ENCODE results near the gene FRMD4A. TPM values are rescaled to one million over a fixed set of nuclear protein-coding genes. Genes with fewer than 3 reads are reported as not detected.

FRMD4A gene
- total and polyA plus RNA-seq, 10 of the 15 experiments (the other 5 are each of a cell fraction or from before 2014, with no cell fraction given): 17.8 to 75.2 (median 39.1) TPM

DNA sequence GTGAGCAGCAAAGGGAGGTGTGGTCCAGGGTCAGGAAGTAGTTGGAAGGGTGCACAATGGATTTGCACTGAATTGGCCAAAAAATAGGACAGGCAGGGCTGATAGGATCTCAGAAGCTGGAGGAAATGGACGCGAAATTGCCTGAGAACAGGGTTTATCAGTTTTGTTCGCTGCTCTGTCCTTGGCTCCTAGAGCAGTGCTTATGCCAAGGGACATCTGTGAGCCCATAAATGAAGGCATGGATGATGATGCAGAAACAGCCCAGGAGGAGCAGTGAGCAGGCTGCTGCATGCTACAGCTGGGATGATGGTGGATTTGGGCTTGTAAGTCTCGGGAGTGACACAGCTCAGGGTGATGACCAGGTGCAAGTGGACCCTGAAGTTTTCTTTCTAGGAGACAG, 539.2 kb downstream of the FRMD4A start (continued):
- TF ChIP-seq, protein P1, sequence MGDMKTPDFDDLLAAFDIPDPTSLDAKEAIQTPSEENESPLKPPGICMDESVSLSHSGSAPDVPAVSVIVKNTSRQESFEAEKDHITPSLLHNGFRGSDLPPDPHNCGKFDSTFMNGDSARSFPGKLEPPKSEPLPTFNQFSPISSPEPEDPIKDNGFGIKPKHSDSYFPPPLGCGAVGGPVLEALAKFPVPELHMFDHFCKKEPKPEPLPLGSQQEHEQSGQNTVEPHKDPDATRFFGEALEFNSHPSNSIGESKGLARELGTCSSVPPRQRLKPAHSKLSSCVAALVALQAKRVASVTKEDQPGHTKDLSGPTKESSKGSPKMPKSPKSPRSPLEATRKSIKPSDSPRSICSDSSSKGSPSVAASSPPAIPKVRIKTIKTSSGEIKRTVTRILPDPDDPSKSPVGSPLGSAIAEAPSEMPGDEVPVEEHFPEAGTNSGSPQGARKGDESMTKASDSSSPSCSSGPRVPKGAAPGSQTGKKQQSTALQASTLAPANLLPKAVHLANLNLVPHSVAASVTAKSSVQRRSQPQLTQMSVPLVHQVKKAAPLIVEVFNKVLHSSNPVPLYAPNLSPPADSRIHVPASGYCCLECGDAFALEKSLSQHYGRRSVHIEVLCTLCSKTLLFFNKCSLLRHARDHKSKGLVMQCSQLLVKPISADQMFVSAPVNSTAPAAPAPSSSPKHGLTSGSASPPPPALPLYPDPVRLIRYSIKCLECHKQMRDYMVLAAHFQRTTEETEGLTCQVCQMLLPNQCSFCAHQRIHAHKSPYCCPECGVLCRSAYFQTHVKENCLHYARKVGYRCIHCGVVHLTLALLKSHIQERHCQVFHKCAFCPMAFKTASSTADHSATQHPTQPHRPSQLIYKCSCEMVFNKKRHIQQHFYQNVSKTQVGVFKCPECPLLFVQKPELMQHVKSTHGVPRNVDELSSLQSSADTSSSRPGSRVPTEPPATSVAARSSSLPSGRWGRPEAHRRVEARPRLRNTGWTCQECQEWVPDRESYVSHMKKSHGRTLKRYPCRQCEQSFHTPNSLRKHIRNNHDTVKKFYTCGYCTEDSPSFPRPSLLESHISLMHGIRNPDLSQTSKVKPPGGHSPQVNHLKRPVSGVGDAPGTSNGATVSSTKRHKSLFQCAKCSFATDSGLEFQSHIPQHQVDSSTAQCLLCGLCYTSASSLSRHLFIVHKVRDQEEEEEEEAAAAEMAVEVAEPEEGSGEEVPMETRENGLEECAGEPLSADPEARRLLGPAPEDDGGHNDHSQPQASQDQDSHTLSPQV (IDR thresholded peaks at IDR 0.05): no peak
- TF ChIP-seq PML (IDR thresholded peaks at IDR 0.05; ENCODE audit: low read length): no peak
- TF ChIP-seq ZSCAN29 (IDR thresholded peaks at IDR 0.05): no peak
- TF ChIP-seq, protein P2, sequence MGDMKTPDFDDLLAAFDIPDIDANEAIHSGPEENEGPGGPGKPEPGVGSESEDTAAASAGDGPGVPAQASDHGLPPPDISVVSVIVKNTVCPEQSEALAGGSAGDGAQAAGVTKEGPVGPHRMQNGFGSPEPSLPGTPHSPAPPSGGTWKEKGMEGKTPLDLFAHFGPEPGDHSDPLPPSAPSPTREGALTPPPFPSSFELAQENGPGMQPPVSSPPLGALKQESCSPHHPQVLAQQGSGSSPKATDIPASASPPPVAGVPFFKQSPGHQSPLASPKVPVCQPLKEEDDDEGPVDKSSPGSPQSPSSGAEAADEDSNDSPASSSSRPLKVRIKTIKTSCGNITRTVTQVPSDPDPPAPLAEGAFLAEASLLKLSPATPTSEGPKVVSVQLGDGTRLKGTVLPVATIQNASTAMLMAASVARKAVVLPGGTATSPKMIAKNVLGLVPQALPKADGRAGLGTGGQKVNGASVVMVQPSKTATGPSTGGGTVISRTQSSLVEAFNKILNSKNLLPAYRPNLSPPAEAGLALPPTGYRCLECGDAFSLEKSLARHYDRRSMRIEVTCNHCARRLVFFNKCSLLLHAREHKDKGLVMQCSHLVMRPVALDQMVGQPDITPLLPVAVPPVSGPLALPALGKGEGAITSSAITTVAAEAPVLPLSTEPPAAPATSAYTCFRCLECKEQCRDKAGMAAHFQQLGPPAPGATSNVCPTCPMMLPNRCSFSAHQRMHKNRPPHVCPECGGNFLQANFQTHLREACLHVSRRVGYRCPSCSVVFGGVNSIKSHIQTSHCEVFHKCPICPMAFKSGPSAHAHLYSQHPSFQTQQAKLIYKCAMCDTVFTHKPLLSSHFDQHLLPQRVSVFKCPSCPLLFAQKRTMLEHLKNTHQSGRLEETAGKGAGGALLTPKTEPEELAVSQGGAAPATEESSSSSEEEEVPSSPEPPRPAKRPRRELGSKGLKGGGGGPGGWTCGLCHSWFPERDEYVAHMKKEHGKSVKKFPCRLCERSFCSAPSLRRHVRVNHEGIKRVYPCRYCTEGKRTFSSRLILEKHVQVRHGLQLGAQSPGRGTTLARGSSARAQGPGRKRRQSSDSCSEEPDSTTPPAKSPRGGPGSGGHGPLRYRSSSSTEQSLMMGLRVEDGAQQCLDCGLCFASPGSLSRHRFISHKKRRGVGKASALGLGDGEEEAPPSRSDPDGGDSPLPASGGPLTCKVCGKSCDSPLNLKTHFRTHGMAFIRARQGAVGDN (IDR thresholded peaks at IDR 0.05): no peak
- no peak for TF ChIP-seq TBL1XR1 (IDR thresholded peaks at IDR 0.05; ENCODE audit: low read depth, low read length)
- TF ChIP-seq, protein P3, sequence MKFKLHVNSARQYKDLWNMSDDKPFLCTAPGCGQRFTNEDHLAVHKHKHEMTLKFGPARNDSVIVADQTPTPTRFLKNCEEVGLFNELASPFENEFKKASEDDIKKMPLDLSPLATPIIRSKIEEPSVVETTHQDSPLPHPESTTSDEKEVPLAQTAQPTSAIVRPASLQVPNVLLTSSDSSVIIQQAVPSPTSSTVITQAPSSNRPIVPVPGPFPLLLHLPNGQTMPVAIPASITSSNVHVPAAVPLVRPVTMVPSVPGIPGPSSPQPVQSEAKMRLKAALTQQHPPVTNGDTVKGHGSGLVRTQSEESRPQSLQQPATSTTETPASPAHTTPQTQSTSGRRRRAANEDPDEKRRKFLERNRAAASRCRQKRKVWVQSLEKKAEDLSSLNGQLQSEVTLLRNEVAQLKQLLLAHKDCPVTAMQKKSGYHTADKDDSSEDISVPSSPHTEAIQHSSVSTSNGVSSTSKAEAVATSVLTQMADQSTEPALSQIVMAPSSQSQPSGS (IDR thresholded peaks at IDR 0.05; ENCODE audit: low read length): no peak
- TF ChIP-seq, protein P4, sequence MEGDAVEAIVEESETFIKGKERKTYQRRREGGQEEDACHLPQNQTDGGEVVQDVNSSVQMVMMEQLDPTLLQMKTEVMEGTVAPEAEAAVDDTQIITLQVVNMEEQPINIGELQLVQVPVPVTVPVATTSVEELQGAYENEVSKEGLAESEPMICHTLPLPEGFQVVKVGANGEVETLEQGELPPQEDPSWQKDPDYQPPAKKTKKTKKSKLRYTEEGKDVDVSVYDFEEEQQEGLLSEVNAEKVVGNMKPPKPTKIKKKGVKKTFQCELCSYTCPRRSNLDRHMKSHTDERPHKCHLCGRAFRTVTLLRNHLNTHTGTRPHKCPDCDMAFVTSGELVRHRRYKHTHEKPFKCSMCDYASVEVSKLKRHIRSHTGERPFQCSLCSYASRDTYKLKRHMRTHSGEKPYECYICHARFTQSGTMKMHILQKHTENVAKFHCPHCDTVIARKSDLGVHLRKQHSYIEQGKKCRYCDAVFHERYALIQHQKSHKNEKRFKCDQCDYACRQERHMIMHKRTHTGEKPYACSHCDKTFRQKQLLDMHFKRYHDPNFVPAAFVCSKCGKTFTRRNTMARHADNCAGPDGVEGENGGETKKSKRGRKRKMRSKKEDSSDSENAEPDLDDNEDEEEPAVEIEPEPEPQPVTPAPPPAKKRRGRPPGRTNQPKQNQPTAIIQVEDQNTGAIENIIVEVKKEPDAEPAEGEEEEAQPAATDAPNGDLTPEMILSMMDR (IDR thresholded peaks at IDR 0.05 in 2 of 3, conservative IDR thresholded peaks at IDR 0.05 in 1 of 3; ENCODE audit: control insufficient read depth in 2 of 3, extremely low read depth in 1 of 3, insufficient read depth in 1 of 3, low read depth in 3 of 3, low read length in 3 of 3): no peak
- no peak for TF ChIP-seq MTA2 (IDR thresholded peaks at IDR 0.05; ENCODE audit: low read depth)
- no peak for TF ChIP-seq LARP7 (IDR thresholded peaks at IDR 0.05)
- no peak for TF ChIP-seq NFXL1 (IDR thresholded peaks at IDR 0.05; ENCODE audit: borderline replicate concordance)
- no peak for TF ChIP-seq KDM1A (IDR thresholded peaks at IDR 0.05; ENCODE audit: borderline replicate concordance)
- no peak for TF ChIP-seq BHLHE40 (IDR thresholded peaks at IDR 0.05; ENCODE audit: borderline replicate concordance in 1 of 2, low read depth in 2 of 2, low read length in 1 of 2)

Measured in GM12878 (cell line).